HG02852 (cell line): ENCODE measurements around the gene TMEM106A.
"Not testable (repeated sequence)": the region's sequence is repeated elsewhere in the genome, so short reads cannot be mapped to it uniquely, and the experiment has no call there.

Experiments used
- ATAC-seq: cut with Tn5 transposase; IDR thresholded peaks from one replicate; pipeline ENCODE4 v1.9.1; 2021; ENCODE audit warnings: mild to moderate bottlenecking, moderate library complexity; ENCODE audit not compliant: unreplicated experiment

The TMEM106A gene

GRCh38 chr17:43211480-43212402 is at the start of gene TMEM106A:
TMEM106A (plus strand) TSS chr17:43211875; CDS start chr17:43213042, 1,167 bp downstream.
- ATAC-seq: peak; percentile 72

GRCh38 chr17:43165971-43166370 is 45.7 kb upstream of the TMEM106A start:
- not testable (repeated sequence) for ATAC-seq

- peak; percentile 19 for ATAC-seq
Measured at GRCh38 chr17:43169561-43170139, 42.0 kb upstream of the TMEM106A start.

GRCh38 chr17:43170140-43170765 is 41.4 kb upstream of the TMEM106A start:
- peak; percentile 66 for ATAC-seq

GRCh38 chr17:43170766-43171585 is 40.7 kb upstream of the TMEM106A start, which contains the start of gene NBR1:
NBR1 (plus strand) TSS chr17:43171214; CDS start chr17:43175800, 4,586 bp downstream.
- peak; percentile 78 for ATAC-seq

GRCh38 chr17:43171586-43172487 is 39.8 kb upstream of the TMEM106A start:
- no peak for ATAC-seq

GRCh38 chr17:43175213-43176118 is 36.2 kb upstream of the TMEM106A start:
- ATAC-seq: no peak

- no peak for ATAC-seq
Measured at GRCh38 chr17:43176119-43176570, 35.5 kb upstream of the TMEM106A start.

- no peak for ATAC-seq
Measured at GRCh38 chr17:43183921-43184320, 27.8 kb upstream of the TMEM106A start.

- ATAC-seq: not testable (repeated sequence)
Measured at GRCh38 chr17:43186656-43187055, 25.0 kb upstream of the TMEM106A start.

GRCh38 chr17:43193251-43193650 is 18.4 kb upstream of the TMEM106A start:
- ATAC-seq: no peak

- ATAC-seq: no peak
Measured at GRCh38 chr17:43199633-43200032, 12.0 kb upstream of the TMEM106A start.

GRCh38 chr17:43200127-43200526 is 11.5 kb upstream of the TMEM106A start:
- no peak for ATAC-seq

GRCh38 chr17:43203013-43203412 is 8.7 kb upstream of the TMEM106A start:
- not testable (repeated sequence) for ATAC-seq

- ATAC-seq: no peak
Measured at GRCh38 chr17:43210576-43210975, 1.1 kb upstream of the TMEM106A start.

- no peak for ATAC-seq
Measured at GRCh38 chr17:43211123-43211479, 574 bp upstream of the TMEM106A start.

- ATAC-seq: no peak
Measured at GRCh38 chr17:43212641-43213490, 1.2 kb downstream of the TMEM106A start.

- ATAC-seq: no peak
Measured at GRCh38 chr17:43213545-43213944, 1.9 kb downstream of the TMEM106A start.
